ENCODE results near the gene MLYCD. TPM values are rescaled to one million over a fixed set of nuclear protein-coding genes. Genes with fewer than 3 reads are reported as not detected.

The MLYCD gene
- total and polyA plus RNA-seq, 8 donors, result 4.3 to 11.2 (median 8.9) TPM

DNA sequence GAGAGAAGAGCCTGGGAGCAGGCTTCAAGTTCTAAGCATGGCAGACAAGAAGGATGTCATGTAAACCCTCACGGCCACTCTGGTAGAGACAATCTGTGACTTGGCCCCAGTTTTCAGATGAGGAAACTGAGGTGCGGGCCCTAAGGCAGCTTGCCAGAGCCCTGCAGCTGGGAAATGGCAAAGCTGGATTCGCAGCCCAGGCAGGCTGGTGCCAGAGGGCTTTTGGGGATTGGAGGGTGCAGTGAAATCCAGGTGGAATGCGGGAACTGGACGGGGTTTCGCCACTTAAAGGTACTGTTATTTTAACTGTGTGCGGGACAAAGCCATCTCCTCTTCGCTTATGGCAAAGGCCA lies 53.6 kb downstream of the MLYCD start:
- FAIRE-seq (no peak), ATAC-seq (peak; percentile 0 to 1 (median 0)), DNase-seq (peak in 1 of 6 donors; percentile 56)
- Histone ChIP-seq H3K9me3 (no peaks in the 10 kb centered on the region), H3K4me1 (peaks cover 4 to 18% (median 12%) of the 10 kb centered on the region in 3 donors), H3K27me3 (no peaks in the 10 kb centered on the region), H3K27ac (peak overlapping the region; percentile 88 to 96 (median 90)), H3K36me3 (no peaks in the 10 kb centered on the region), H3K4me3 (peak overlapping the region in 2 of 4 donors; percentile 38 to 57)
- 2 to 9% methylated on average over 8 of the region's 8 CpGs for WGBS, 2 donors
- intact Hi-C loops (cut with DNase I), result no loop called here
- TF ChIP-seq, protein P1, sequence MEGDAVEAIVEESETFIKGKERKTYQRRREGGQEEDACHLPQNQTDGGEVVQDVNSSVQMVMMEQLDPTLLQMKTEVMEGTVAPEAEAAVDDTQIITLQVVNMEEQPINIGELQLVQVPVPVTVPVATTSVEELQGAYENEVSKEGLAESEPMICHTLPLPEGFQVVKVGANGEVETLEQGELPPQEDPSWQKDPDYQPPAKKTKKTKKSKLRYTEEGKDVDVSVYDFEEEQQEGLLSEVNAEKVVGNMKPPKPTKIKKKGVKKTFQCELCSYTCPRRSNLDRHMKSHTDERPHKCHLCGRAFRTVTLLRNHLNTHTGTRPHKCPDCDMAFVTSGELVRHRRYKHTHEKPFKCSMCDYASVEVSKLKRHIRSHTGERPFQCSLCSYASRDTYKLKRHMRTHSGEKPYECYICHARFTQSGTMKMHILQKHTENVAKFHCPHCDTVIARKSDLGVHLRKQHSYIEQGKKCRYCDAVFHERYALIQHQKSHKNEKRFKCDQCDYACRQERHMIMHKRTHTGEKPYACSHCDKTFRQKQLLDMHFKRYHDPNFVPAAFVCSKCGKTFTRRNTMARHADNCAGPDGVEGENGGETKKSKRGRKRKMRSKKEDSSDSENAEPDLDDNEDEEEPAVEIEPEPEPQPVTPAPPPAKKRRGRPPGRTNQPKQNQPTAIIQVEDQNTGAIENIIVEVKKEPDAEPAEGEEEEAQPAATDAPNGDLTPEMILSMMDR (IDR thresholded peaks at IDR 0.05), result no peak

DNA sequence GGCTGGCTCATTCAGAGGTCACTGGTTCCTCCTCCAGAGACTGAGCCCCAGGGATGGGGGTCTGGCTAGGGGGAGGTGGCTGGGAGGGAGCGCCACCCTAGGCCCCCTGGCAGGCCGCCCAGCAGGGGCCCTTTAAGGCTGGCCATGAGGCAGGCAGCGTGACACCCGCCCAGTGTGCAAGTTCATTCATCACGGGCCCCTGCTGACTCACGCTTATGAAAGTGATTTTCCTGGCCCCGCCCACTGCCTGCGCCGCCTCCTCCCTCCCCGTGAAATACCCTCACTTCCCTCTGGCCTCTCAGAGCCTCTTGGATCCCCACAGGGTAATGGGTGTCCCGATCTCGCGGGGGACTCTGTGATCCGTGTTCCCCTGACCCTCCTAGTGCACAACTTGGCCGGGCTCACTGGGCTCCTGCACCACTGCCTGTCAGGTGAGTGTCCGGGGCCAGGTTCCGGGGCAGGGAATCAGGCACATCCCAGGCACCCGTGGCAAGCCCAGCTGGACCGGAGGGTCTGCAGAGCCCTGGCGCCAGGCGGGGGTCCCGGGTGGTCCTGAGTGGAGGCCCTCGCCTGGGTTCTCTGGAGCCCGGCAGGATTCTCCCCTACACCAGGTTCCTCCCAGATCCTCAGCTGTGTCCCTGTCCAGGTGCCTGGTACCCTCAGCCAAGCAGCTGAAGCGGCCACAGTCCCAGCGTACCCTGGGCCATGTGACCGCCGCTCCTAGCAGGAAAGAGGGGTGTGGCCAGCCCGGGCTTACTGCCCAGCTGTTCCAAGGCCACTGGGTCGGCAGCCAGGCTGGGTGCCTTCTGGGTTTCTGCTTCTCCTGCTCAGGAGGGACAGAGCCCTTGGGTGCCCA lies 54.3 kb downstream of the MLYCD start, which contains the start of gene OSGIN1:
OSGIN1 (plus strand) TSS at position 301 of the 856 bp plus-strand sequence. CDS start 4,432 bp downstream, outside the sequence.
- Histone ChIP-seq H3K9me3 (no peaks in the 10 kb centered on the region), H3K4me1 (peaks cover 4 to 18% (median 12%) of the 10 kb centered on the region in 3 donors), H3K4me3 (peak within 1 kb of the TSS; percentile 16 to 57 (median 36)), H3K36me3 (no peaks in the 10 kb centered on the region), H3K27ac (peak within 1 kb of the TSS; percentile 88 to 96 (median 90)), H3K27me3 (no peaks in the 10 kb centered on the region)
- ATAC-seq, result peak; percentile 91 to 95 (median 92)
- WGBS, 2 donors, result 1 to 2% methylated on average over 18 to 30 of the region's 30 CpGs
- DNase-seq, result peak; percentile 91 to 98 (median 96)
- FAIRE-seq, result no peak
- TF ChIP-seq, protein P1 (IDR thresholded peaks at IDR 0.05), result no peak
- intact Hi-C loops (cut with DNase I), result no loop called here

DNA sequence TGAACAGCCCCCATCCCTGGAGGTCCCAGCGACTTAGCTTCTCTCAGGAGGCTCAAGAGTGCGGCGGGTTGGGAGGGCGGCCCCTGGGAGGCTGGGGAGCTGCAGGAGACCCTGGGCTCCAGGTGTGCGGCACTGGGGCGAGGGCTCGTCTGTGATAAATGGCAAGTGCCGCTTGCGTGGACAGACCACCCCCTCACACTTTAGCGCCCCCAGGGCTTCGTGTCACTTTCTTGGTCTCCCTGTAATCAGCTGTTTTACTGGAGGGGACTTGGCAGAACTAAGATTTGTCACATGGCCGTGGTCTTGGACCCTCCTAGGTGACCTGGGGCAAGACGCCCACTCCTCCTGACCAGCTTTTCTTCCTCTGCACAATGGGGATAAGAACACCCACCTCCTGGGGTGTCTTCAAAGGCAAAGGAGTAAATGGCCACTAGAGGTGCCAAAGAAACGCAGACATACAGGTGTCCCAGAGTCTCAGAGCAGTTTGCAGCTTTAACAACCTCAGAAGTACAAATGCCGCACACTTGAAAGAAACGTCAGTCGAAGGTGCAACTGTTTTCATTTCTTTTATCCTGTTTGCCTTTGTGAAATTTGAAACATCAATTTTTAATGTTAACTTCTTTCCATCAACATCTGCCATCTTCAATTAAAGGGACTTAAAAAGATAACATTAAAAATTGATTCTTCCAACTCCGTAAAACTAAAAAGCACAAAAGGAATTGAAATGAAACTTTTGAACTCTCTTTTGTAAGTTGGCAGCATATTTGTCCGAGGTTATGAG lies 55.1 kb downstream of the MLYCD start:
- Histone ChIP-seq H3K27me3 (no peaks in the 10 kb centered on the region), H3K36me3 (no peaks in the 10 kb centered on the region), H3K27ac (peak overlapping the region; percentile 88 to 96 (median 90)), H3K4me1 (peaks cover 4 to 18% (median 12%) of the 10 kb centered on the region in 3 donors), H3K4me3 (peak overlapping the region; percentile 16 to 57 (median 36)), H3K9me3 (no peaks in the 10 kb centered on the region)
- 3% methylated on average over 19 of the region's 19 CpGs for WGBS, 2 donors
- ATAC-seq, result peak; percentile 22 to 54 (median 39)
- intact Hi-C loops (cut with DNase I), result no loop called here
- TF ChIP-seq, protein P1 (IDR thresholded peaks at IDR 0.05), result peak in 3 of 4 donors; percentile 9 to 34 (median 27)
- peak in 1 of 6 donors; percentile 41 for DNase-seq
- FAIRE-seq, result no peak

DNA sequence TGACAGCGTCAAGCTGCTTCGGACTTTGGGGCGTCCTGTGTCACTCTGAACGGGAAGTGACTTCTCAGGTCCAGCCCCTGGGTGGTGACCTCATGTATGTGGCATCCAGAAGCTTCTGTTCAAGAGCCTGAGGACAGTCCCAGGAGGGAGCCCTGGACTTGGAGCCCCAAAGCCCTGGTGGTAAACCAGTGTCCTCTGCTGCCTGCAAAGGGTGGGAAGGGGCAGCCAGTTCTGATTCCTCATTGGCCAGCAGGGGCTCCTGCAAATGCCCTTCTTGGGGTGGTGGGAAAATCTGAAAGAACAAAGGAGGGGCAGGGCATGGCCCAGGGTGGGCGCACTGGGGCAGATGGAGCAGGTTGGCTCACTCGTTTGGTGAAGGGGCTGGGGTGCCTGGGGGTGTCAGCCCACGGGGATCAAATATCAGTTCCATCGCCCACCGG lies 55.7 kb downstream of the MLYCD start:
- TF ChIP-seq, protein P1 (IDR thresholded peaks at IDR 0.05), result no peak
- WGBS, 2 donors, result 56 to 65% methylated on average over 9 of the region's 9 CpGs
- ATAC-seq, result peak; percentile 36 to 64 (median 45)
- intact Hi-C loops (cut with DNase I), result no loop called here
- Histone ChIP-seq H3K9me3 (no peaks in the 10 kb centered on the region), H3K27me3 (no peaks in the 10 kb centered on the region), H3K27ac (peak overlapping the region in 3 of 4 donors; percentile 42 to 96 (median 88)), H3K36me3 (peaks cover 0 to 5% (median 4%) of the 10 kb centered on the region in 3 donors), H3K4me3 (peak overlapping the region in 1 of 4 donors; percentile 23), H3K4me1 (peaks cover 4 to 18% (median 12%) of the 10 kb centered on the region in 3 donors)
- DNase-seq, result peak in 5 of 6 donors; percentile 59 to 75 (median 66)
- no peak for FAIRE-seq
